MM.1S (cell line): Measurements from ENCODE around the gene MACROD2.

Experiments used
- CTCF ChIP-seq: fragments of 300-600 bp; sonication (generic); IDR thresholded peaks from 2 replicates; pipeline ENCODE4 v1.5.1; 2016; ENCODE audit warnings: antibody characterized with exemption, low read length, mixed read lengths
- EZH2 ChIP-seq: fragments of 300-600 bp; sonication (generic); optimal IDR thresholded peaks from 2 replicates; pipeline ENCODE3; 2017; ENCODE audit warnings: low read depth, mild to moderate bottlenecking, antibody characterized with exemption, low read length, mixed read lengths
- EZH2phosphoT487 ChIP-seq: fragments of 300-600 bp; sonication (generic); IDR thresholded peaks from 2 replicates; pipeline ENCODE4 v1.6.1; 2018; ENCODE audit warnings: antibody characterized with exemption, low read length

DNA sequence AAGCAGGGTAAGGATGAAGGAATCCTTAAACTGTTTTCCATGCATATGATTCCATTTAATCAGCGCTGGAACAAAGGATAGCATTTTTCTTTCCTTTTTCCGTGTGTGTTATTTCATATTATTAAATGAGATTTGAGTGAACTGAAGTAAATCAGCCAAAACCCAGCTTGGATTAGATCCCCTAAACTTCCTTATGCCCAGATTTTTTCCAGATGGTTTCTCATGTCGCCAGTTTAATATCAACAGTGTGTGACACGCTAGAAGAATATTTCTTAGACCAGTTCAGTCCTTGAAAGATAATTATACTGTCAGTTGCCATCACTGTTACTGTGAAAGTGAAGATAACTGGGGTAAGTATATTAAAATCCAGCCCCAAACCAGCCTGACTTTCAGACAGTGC is 1568.5 kb downstream of the MACROD2 start:
- TF ChIP-seq CTCF (no peak), EZH2phosphoT487 (no peak), EZH2 (no peak)
